Diencephalon (tissue), 1 donor: ENCODE results near the gene NDUFS3. TPM values are rescaled to one million over a fixed set of nuclear protein-coding genes. Genes with fewer than 3 reads are reported as not detected.

Source experiments
- small RNA-seq: library from RNA; depleted of rRNA; stranded (forward); fragments of <200 nt; gene quantifications from one replicate; pipeline ENCODE3, GENCODE V24; 2014
- total RNA-seq: library from RNA; depleted of rRNA; stranded (reverse); fragments of >200 nt; gene quantifications from one replicate; pipeline ENCODE4 v1.2.3, GENCODE V29; 2014

The NDUFS3 gene
- total RNA-seq: 59.7 TPM

GRCh38 chr11:47578524-47579494 lies at the start of gene NDUFS3, which contains the start of gene KBTBD4:
NDUFS3 (plus strand) TSS chr11:47579074; CDS start chr11:47579092, 18 bp downstream.
KBTBD4 (minus strand) TSS chr11:47578970; CDS start chr11:47578951, 19 bp downstream.

GRCh38 chr11:47552566-47553405 lies 26.1 kb upstream of the NDUFS3 start, which contains the start of gene CELF1:
CELF1 (minus strand) TSS chr11:47553132; CDS start chr11:47499523, 53,609 bp downstream.

GRCh38 chr11:47565340-47566148 lies 13.3 kb upstream of the NDUFS3 start, which contains the start of gene PTPMT1:
PTPMT1 (plus strand) TSS chr11:47565599; CDS start chr11:47565623, 24 bp downstream.

GRCh38 chr11:47586098-47586855 lies 7.4 kb downstream of the NDUFS3 start, which contains the start of gene FAM180B:
FAM180B (plus strand) TSS chr11:47586678; CDS start chr11:47586769, 91 bp downstream.

GRCh38 chr11:47593934-47594855 lies 15.3 kb downstream of the NDUFS3 start, which contains the start of gene C1QTNF4:
C1QTNF4 (minus strand) TSS chr11:47594411; CDS start chr11:47590810, 3,601 bp downstream.

Small RNA genes lying within 50 kb of the gene (small RNA-seq; reads per million reads assigned to genes)
- gene RN7SL652P (not detected), gene RNU5E-10P (0.08 reads per million)

Other genes starting within 250 kb of the NDUFS3 start
- gene MYBPC3, start 226.4 kb upstream of the NDUFS3 start, total RNA-seq: not detected
- 1.8 TPM for gene SPI1, start 200.5 kb upstream of the NDUFS3 start, total RNA-seq
- gene SLC39A13, start 170.5 kb upstream of the NDUFS3 start, total RNA-seq: 12.5 TPM
- gene PSMC3, start 152.6 kb upstream of the NDUFS3 start, total RNA-seq: 108 TPM
- not detected for gene RAPSN, start 129.9 kb upstream of the NDUFS3 start, total RNA-seq
- gene CELF1, start 25.9 kb upstream of the NDUFS3 start, total RNA-seq: 188 TPM
- gene PTPMT1, start 13.5 kb upstream of the NDUFS3 start, total RNA-seq: 29.5 TPM
- gene KBTBD4, start 104 bp upstream of the NDUFS3 start, total RNA-seq: 32.3 TPM
- not detected for gene FAM180B, start 7.6 kb downstream of the NDUFS3 start, total RNA-seq
- gene C1QTNF4, start 15.3 kb downstream of the NDUFS3 start, total RNA-seq: 33.2 TPM
- 98.7 TPM for gene MTCH2, start 63.5 kb downstream of the NDUFS3 start, total RNA-seq
- 1.8 TPM for gene AGBL2, start 136.3 kb downstream of the NDUFS3 start, total RNA-seq
- gene FNBP4, start 188.3 kb downstream of the NDUFS3 start, total RNA-seq: 92.0 TPM